Stimulated activated CD8-positive, alpha-beta memory T cell treated with anti-CD3 and anti-CD28 coated beads, Interleukin-7, amount 100 ng/mL, for 48 hours (primary cell): ENCODE measurements around the gene CACNA2D1.

Experiments used
- DNase-seq, 2 donors: peaks; one replicate each; pipeline ENCODE4 v3.0.0-alpha.2; 2020; ENCODE audit warnings: low read depth in 1 of 2; ENCODE audit errors: extremely low read depth in 1 of 2

The CACNA2D1 gene

GRCh38 chr7:82347808-82348207 lies 95.8 kb downstream of the CACNA2D1 start:
- DNase-seq = no peak

DNA sequence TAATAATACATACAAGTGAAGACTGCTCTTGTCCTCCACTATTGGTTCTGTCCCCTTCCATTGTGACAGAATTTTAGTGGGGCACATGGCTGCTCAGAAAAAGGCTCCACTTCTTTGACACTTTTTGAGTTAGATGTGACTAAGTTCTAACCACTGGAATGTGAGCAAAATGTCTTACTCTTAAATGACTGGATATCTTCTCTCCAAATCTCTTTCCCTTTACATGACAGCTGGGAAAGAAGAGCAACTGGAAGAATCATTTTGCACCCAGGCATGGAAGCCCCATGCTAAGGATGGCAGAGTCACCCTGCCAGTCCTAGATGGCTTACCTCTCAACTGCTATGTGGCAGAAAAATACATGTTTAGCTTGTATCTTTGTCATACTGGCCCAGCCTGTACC lies 97.7 kb downstream of the CACNA2D1 start:
- no peak for DNase-seq

- no peak for DNase-seq
Observed at GRCh38 chr7:82343716-82344115, 99.9 kb downstream of the CACNA2D1 start.

DNA sequence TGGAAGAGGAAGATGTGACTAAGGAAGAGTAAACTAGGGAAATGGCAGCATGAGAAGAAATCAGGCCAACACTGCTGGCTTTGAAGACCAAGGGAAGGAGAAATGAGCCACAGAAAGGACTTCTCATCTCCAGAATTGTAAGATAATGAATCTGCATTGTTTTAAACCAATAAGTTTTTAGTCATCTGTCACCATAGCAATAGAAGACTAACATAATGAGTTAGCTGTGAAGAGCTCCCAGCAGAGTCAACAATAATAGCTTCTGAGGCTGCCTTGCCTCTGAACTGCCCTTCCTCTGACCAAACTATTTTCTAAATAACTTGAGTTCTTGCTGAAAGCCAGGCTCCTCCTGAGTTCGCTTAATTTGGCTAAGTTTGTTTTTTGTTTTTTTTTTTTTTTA lies 103.6 kb downstream of the CACNA2D1 start:
- DNase-seq = no peak

DNA sequence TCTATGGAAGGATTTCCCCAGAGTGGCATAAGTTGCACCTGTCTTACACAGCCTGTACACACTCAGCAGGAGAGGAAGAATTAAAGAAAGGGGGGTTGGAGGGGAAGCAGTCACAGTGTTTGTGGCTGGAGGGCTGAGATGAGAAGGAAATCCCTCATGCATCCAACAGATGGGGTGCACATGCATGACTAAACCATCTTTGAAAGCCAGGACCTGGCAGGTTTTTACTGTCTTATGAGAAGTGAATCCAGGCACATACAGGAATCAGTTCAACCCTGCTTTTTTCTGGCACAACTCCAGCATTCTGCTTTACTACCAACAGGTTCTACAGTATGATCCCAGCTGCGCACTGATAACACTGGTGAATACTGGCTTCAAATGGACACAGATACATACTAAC lies 107.7 kb downstream of the CACNA2D1 start:
- DNase-seq = no peak

DNA sequence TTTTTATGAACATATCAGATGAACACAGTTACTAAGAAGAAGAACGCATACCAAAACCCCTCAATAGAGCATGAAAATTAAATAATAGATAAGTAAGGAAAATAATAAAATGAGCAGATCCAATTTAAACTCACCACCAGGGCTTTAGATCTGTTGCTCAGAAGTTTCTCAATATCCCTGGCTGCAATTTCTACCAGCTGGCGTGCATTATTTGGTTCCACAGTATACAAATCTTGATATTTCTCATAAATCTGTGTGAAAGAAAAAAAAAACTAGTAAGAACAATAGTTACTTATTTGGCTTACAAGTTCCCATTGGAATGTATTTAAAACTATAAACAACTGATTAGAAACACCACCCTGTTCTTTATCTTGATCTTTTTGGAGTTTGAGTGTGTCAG lies 108.6 kb downstream of the CACNA2D1 start:
- no peak for DNase-seq

- DNase-seq = no peak
Observed at GRCh38 chr7:82331234-82331633, 112.3 kb downstream of the CACNA2D1 start.

GRCh38 chr7:82330706-82331215 lies 112.8 kb downstream of the CACNA2D1 start:
- no peak for DNase-seq

DNA sequence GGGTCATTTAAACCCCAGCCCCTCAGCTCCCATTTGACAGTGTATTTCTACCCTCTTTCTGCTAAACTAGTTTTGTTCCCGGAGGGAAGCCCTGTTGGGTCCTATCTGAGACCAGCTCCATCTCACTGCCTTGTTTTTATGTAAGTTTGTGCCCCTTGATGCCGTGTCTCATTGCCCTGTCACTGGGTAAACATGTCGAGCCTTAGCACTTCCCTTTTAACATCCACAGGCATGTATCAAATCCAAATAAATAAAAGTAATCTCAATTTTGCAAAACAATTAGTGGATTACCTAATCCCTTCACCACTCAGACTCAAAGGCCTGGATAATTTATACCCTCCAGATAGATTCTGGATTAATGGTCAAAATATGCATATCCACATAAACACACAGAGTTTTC lies 115.7 kb downstream of the CACNA2D1 start:
- no peak for DNase-seq

GRCh38 chr7:82325416-82325815 lies 118.2 kb downstream of the CACNA2D1 start:
- DNase-seq = no peak

DNA sequence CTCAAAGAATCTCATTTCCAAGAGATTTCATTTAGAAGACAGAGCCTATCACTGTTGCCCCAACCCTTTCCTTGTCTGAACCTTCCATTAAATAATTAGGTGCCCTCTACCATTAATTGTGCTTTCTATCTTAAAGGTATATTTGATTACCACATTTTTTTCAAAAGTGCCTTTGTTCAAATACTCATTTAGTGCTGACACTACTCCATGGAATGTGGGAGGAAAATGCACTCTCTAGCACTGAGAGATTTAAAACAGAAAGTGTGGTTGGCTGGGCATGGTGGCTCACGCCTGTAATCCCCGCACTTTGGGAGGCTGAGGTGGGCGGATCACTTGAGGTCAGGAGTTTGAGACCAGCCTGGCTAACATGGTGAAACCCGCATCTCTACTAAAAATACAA lies 119.8 kb downstream of the CACNA2D1 start:
- DNase-seq = no peak

DNA sequence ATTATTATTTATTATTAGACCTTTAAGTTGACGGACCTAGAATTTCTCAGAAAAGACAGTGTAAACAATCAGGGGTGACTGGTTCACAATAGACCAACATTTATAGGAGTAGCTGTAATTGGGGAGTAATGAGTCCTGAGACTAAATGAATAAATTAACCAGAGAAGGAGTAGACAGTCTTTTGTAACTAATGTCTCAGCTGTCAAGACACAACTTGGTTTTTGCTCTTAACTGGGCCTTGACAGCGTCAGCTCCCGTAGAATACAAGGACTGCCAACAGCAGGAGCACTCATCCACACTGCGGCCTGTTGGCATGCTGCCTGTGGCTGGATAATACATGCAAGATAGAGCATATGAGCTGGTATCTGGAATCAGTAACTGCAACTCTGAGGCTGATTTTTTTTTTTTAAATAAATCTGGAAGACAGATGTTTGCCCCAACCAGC lies 123.9 kb downstream of the CACNA2D1 start:
- DNase-seq = no peak

DNA sequence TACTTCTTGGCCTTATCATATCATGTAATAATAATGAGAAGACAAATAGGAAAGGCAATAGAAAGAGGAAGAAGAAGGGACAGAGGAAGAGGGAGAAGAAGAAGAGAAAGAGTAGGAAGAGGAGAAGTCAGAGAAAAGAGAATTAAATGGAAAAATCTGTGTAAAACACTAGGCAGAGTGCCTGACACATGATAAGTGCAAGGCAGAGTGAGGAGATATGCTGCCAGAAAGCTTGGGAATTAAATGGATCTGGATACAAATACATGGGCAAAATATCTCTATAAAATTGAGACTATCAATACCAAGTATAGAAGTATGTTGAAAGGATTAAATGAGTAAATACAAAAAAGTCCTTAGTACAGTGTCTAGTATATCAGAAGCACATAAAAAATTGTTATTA lies 124.8 kb downstream of the CACNA2D1 start:
- no peak for DNase-seq

GRCh38 chr7:82317760-82318159 lies 125.8 kb downstream of the CACNA2D1 start:
- DNase-seq = no peak

- DNase-seq = no peak
Observed at GRCh38 chr7:82317257-82317721, 126.3 kb downstream of the CACNA2D1 start.

DNA sequence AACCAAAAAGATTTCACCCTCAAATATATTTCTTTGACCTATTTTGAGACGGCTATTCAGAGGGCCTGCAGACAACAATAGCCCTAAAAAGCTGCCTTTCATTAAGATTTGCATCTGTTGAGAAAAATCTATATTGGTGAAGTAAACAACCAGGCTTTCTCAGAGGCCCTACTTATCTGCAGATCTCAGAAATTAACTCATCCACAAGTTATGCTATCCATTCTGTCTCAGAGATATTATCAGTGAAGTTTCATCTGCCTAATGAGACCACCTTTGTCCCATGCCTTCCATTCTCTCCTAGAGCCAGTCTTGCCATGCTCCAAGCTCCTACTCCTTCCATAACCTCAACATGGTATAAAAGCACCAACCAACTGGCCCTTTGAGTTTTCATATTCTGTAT lies 130.3 kb downstream of the CACNA2D1 start:
- no peak for DNase-seq

- no peak for DNase-seq
Observed at GRCh38 chr7:82312646-82313045, 130.9 kb downstream of the CACNA2D1 start.

DNA sequence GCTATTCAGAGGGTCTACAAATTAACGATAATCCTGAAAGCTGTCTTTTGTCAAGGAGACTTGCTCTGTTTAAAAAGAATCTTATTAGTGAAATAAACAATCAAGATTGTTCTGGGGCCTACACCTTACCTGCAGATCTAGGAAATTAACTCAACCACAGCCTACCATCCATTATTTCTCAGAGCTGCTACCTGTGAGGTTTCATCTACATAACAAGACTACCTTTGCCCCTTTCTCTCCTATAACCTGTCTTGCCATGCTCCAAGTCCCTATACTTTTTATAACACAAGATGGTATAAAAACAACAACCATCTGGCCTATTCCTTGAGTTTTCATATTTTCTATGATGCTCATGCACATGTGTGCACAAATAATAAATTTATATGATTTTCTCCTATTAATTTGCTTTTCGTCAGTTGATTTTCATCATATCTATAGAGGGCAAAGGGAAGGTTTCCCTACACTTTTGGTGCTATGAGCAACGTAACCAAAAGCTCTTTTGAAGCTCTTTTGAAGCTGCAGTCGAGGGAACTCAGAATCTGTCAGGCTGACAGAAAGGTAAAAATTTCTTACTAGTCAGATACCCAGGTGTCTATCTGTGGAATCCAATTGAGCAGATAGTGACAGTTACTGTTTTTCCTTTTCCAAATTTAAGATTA lies 138.1 kb downstream of the CACNA2D1 start:
- DNase-seq = no peak

DNA sequence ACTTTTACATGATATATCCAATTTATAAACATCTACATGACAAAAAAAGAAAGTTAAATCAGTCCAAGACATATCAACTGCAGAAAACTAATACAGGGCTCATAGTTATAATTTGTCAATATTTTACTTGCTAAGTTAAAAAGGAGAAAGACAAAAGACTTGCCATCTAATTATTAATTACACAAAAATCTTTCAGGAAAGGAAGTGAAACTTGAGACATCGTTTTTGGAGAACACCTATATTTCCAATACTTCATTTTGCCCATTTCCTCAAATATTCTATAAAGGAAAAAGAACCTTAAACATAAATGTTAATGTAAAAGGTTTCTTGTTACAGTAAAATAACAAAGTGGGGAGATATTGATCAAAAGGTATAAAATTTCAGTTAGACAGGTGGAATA lies 148.7 kb downstream of the CACNA2D1 start:
- no peak for DNase-seq

DNA sequence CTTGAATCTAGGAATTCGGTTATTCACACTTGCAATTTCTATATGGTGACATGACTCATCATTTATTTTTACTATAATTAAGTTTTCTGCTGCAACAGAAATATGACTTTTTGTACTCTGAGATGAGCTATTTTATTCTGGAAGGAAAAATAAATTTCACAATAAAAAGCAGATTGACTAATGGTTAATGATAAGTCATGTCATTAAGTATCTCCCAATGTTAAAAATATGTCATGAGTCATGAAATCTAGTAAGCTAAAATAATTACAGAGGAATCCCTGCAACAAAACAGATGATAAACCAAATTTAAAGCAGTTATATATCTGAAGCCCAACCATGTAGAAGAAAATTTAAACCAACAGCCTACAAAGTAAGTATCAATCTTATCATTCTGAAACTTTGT lies 149.2 kb downstream of the CACNA2D1 start:
- no peak for DNase-seq

GRCh38 chr7:82293467-82293866 lies 150.1 kb downstream of the CACNA2D1 start:
- no peak for DNase-seq

- DNase-seq = no peak
Observed at GRCh38 chr7:82291931-82292330, 151.6 kb downstream of the CACNA2D1 start.

DNA sequence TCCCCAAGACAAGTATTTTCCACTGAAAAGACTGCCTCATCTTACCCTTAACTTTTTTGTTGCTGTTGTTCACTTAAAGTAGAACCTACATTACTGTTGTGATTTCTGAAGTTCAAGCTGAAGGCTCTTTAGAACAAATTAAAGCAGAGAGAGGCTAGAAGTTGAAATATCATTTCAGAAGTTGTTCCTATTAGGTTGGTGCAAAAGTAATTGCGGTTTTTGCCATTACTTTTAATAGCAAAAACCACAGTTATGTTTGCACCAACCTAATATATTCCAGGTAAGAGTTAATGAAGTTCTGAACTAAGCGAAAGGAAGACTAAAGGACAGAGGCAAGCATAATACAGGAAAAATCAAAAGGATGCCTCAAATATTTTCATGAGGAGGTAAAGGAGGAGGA lies 153.7 kb downstream of the CACNA2D1 start:
- DNase-seq = no peak
